Bone marrow (tissue), 2 donors: Measurements from ENCODE around the gene ARMC6.
"Not testable (repeated sequence)": the region's sequence is repeated elsewhere in the genome, so short reads cannot be mapped to it uniquely, and the experiment has no call there.

Experiments used
- DNase-seq, 2 donors: peaks; one replicate each; lab custom pipeline; 2025; lab: John Stamatoyannopoulos, UW

The ARMC6 gene

GRCh38 chr19:19022380-19022961, 10.9 kb upstream of the ARMC6 start:
- DNase-seq: no peak

GRCh38 chr19:19023376-19023775, 10.0 kb upstream of the ARMC6 start:
- not testable (repeated sequence) for DNase-seq

- no peak for DNase-seq
These were observed 7.5 kb upstream of the ARMC6 start for GRCh38 chr19:19025861-19026260.

- DNase-seq: no peak
These were observed 7.0 kb upstream of the ARMC6 start for GRCh38 chr19:19026299-19026971.

GRCh38 chr19:19027228-19027627, 6.2 kb upstream of the ARMC6 start:
- DNase-seq: no peak

GRCh38 chr19:19028526-19028925, 4.9 kb upstream of the ARMC6 start:
- DNase-seq: no peak

- DNase-seq: no peak
These were observed 1.5 kb upstream of the ARMC6 start for GRCh38 chr19:19031891-19032290.

- peak; percentile 39 to 85 for DNase-seq
These were observed 805 bp upstream of the ARMC6 start for GRCh38 chr19:19032420-19033175.

- DNase-seq: no peak
These were observed 302 bp upstream of the ARMC6 start for GRCh38 chr19:19033176-19033425.

- DNase-seq: peak; percentile 22 to 26
These were observed 811 bp downstream of the ARMC6 start for GRCh38 chr19:19034204-19034624.

- no peak for DNase-seq
These were observed 6.5 kb downstream of the ARMC6 start for GRCh38 chr19:19039901-19040300.

- no peak for DNase-seq
These were observed 7.0 kb downstream of the ARMC6 start for GRCh38 chr19:19040417-19040816.

- no peak for DNase-seq
These were observed 9.4 kb downstream of the ARMC6 start for GRCh38 chr19:19042732-19043280.

- no peak for DNase-seq
These were observed 10.1 kb downstream of the ARMC6 start for GRCh38 chr19:19043481-19043880.

- DNase-seq: no peak
These were observed 10.5 kb downstream of the ARMC6 start for GRCh38 chr19:19043881-19044280.

- no peak for DNase-seq
These were observed 16.0 kb downstream of the ARMC6 start for GRCh38 chr19:19049406-19049805.

GRCh38 chr19:19050104-19050503, 16.7 kb downstream of the ARMC6 start:
- DNase-seq: no peak

- DNase-seq: no peak
These were observed 17.3 kb downstream of the ARMC6 start for GRCh38 chr19:19050731-19051130.

- DNase-seq: no peak
These were observed 18.2 kb downstream of the ARMC6 start for GRCh38 chr19:19051478-19052213.

GRCh38 chr19:19052921-19053320, 19.5 kb downstream of the ARMC6 start:
- DNase-seq: no peak

- peak in 1 of 2 donors; percentile 16 for DNase-seq
These were observed 20.3 kb downstream of the ARMC6 start for GRCh38 chr19:19053508-19054314.
